GM06990 (cell line): ENCODE results near the gene CHST3.
"Not testable (repeated sequence)": the region's sequence is repeated elsewhere in the genome, so short reads cannot be mapped to it uniquely, and the experiment has no call there.

Experiments used
- DNase-seq: peaks from one replicate; pipeline ENCODE4 v3.0.0-alpha.2; 2011; ENCODE audit not compliant: insufficient read length; ENCODE audit errors: extremely low read depth
- H3K27me3 ChIP-seq: replicated peaks from 2 replicates; pipeline ENCODE4 v1.6.0; 2011; ENCODE audit warnings: low read length; ENCODE audit not compliant: control insufficient read depth, insufficient read depth
- H3K36me3 ChIP-seq: 2 replicates; pipeline ENCODE4 v1.5.1; 2011; ENCODE audit warnings: low read length; ENCODE audit not compliant: control insufficient read depth, insufficient read depth
- H3K4me3 ChIP-seq: replicated peaks from 2 replicates; pipeline ENCODE4 v1.5.1; 2011; ENCODE audit warnings: low read depth, mild to moderate bottlenecking, control low read depth, low read length
- TF ChIP-seq, protein P1 (sequence below): IDR thresholded peaks from 2 replicates; pipeline ENCODE4 v1.5.1; 2011; ENCODE audit warnings: low read length, control low read depth, mild to moderate bottlenecking, inconsistent platforms; ENCODE audit not compliant: insufficient read depth, poor library complexity, severe bottlenecking

Gene CHST3

DNA sequence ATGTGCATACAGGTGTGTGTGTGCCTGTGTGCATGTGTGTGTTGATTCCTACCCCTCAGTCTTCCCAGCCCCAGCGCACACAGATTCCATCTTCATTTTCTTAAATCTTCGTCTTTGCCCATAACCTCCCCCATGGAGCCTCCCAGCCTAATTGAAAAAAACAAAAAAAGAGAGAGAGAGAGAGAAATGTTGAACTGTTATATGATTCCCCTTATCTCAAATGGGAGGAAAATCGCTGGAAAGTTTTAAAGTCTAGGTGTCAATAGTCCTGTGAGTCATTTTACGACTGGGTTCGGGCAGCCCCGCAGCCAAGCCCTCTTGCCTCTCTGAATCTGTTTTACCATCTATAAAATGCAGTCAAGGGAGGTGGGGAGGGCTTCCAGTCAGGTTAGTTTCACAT lies 63.3 kb downstream of the CHST3 start:
- peaks cover 2% of the 10 kb centered on the region; the same call in 1 of the 2 replicates for H3K27me3 ChIP-seq
- H3K36me3 ChIP-seq = no peaks in the 10 kb centered on the region
- TF ChIP-seq, protein P1, sequence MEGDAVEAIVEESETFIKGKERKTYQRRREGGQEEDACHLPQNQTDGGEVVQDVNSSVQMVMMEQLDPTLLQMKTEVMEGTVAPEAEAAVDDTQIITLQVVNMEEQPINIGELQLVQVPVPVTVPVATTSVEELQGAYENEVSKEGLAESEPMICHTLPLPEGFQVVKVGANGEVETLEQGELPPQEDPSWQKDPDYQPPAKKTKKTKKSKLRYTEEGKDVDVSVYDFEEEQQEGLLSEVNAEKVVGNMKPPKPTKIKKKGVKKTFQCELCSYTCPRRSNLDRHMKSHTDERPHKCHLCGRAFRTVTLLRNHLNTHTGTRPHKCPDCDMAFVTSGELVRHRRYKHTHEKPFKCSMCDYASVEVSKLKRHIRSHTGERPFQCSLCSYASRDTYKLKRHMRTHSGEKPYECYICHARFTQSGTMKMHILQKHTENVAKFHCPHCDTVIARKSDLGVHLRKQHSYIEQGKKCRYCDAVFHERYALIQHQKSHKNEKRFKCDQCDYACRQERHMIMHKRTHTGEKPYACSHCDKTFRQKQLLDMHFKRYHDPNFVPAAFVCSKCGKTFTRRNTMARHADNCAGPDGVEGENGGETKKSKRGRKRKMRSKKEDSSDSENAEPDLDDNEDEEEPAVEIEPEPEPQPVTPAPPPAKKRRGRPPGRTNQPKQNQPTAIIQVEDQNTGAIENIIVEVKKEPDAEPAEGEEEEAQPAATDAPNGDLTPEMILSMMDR = no peak
- DNase-seq = no peak
- no peak overlapping the region for H3K4me3 ChIP-seq

DNA sequence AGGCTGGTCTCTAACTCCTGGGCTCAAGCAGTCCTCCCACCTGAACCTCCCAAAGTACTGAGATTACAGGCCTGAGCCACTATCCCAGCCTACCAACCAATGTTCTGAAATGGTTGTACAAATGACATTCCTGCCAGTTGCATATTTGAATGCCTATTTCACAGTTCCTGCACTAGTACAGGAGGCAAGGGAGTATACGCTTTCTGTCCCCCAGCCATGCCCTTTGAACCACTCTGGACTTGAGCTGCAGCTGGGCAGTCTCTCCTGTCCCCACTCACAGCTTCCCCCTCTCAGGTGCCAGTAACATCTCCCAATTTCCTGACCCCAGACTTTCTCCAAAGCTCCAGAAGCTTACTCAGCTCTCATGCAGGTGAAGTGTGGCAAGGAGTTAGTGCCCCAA lies 65.2 kb downstream of the CHST3 start:
- TF ChIP-seq, protein P1 = no peak
- Histone ChIP-seq H3K4me3 (no peak overlapping the region), H3K27me3 (peaks cover 2% of the 10 kb centered on the region; the same call in 1 of the 2 replicates), H3K36me3 (no peaks in the 10 kb centered on the region)
- DNase-seq = no peak

DNA sequence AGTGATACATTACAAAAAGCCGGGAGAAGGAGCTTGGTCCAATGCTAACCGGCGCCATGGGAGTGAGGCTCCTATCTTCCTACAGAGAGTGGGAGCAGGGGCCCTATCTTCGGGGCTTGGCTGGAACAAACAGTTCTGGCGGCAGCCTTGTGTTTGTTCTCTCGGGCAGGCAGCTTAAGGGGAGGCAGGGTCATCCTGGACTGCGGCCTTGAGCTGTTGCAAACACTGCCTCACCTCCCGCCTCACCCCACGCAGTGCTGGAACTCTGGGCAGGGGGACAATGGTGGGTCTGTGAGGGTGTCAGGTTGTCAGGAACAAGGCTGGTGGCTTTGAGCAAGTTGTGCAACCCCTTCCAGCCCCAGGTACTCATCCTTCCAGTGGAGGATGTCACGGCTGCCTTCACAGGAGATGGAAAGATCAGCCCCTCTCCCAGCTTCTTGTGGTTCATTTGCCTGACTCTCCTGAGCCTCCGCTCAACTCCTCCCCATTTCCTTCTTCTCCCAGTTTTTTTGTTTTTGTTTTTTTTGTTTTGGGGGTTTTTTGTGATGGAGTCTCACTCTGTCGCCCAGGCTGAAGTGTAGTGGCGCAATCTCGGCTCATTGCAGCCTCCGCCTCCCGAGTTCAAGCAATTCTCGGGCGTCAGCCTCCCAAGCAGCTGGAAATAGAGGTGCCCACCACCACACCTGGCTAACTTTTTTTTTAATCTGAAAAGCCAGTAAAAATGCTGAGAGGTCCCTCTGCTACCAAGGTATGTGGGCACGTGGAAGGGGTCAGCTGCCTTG lies 66.8 kb downstream of the CHST3 start:
- Histone ChIP-seq H3K36me3 (no peaks in the 10 kb centered on the region), H3K27me3 (peaks cover 2% of the 10 kb centered on the region; the same call in 1 of the 2 replicates), H3K4me3 (no peak overlapping the region)
- DNase-seq = no peak
- TF ChIP-seq, protein P1 = no peak

DNA sequence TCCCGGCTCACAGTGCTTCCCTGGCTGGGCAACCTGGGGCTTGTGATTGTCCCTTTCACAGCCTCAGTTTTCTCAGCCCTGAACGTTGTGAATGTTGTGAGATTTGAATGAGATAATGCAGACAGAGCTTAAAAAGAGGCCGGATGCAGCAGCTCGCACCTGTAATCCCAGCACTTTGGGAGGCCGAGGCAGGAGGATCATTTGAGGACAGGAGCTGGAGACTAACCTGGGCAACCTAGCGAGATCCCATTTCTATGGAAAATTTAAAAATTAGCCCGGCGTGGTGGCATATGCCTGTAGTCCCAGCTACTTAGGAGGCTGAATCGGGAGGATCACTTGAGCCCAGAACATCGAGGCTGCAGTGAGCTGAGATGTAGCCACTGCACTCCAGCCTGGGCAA lies 67.5 kb downstream of the CHST3 start:
- H3K4me3 ChIP-seq = no peak overlapping the region
- DNase-seq = no peak
- H3K27me3 ChIP-seq = peaks cover 2% of the 10 kb centered on the region; the same call in 1 of the 2 replicates
- TF ChIP-seq, protein P1 = no peak
- H3K36me3 ChIP-seq = no peaks in the 10 kb centered on the region

DNA sequence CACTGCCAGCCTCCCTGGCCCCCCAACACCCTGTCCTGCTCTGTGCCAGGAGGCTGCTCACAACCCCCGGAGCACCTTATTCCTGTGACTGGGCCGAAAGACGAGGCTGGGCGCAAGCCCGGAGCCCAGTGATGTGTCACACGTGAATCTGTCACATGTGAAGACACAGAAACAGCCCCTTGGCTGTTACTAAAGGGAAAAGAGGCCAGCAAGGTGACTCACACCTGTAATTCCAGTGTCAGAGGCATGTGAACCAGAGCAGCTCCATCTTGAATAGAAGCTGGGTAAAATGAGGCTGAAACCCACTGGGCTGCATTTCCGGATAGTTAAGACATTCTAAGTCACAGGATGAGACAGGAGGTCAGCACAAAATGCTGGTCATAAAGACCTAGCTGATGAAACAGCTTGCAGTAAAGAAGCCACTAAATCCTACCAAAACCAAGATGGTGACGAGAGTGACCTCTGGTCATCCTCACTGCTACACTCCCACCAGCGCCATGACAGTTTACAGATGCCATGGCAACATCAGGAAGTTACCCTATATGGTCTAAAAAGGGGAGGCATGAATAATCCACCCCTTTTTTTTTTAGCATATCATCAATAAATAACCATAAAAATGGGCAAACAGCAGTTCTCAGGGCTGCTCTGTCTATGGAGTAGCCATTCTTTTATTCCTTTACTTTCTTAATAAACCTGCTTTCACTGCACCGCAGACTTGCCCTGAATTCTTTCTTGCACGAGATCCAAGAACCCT lies 68.4 kb downstream of the CHST3 start:
- DNase-seq, H3K4me3 ChIP-seq, H3K36me3 ChIP-seq, H3K27me3 ChIP-seq: not testable (repeated sequence)

DNA sequence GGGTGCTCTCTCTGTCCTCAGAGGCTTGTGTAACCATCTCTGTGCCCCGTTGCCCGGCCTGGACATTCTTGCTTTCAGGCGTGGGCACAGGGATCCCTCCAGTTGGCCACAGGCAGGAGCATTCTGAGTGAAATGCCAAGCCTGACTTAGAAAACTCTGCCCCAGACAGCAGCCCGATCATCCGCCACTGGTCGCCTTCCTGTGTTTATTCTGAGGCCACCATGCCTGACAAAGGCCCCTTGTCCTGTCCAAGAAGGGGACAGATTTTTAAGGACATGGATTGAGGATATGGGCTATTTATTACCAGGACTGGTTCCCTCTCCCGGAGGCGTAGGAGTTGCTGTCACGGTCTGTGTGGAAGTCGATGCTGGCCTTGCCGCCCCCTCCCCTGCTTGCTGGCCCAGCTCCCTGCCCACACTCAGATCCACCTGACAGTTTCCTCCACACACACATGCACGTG lies 69.9 kb downstream of the CHST3 start:
- TF ChIP-seq, protein P1 = no peak
- Histone ChIP-seq H3K36me3 (no peaks in the 10 kb centered on the region), H3K4me3 (no peak overlapping the region), H3K27me3 (peaks cover 2% of the 10 kb centered on the region)
- no peak for DNase-seq
